Measurements from ENCODE around the gene IMMP2L. TPM values are rescaled to one million over a fixed set of nuclear protein-coding genes. Genes with fewer than 3 reads are reported as not detected.

The IMMP2L gene
- total RNA-seq, 4 donors from 2014 or later = 2.6 to 69.1 (median 34.7) TPM

DNA sequence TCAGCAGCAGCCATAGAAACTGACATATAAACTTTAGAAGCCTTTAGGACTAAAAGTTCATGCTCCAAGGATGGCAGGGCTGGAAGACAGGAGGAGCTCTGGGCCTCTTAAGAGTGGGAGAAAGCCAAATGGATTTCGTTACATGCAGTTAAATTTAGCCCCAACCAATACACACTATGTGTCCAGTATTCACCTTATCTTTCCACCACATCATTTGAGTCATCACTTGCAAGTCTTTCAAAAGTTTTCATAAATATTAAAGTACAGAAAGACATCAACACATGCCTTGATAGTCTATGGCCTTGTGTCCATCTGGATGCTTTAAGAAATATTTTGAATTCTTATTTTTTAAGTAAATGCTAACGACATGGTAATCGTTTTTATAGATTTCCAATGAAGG, 863.7 kb downstream of the IMMP2L start:
- H3K27me3 ChIP-seq = no peaks in the 10 kb centered on the region
- no peak for DNase-seq
- H3K27ac ChIP-seq = no peak overlapping the region
- no peak for TF ChIP-seq POLR2A (IDR thresholded peaks at IDR 0.05)
- TF ChIP-seq, protein P1, sequence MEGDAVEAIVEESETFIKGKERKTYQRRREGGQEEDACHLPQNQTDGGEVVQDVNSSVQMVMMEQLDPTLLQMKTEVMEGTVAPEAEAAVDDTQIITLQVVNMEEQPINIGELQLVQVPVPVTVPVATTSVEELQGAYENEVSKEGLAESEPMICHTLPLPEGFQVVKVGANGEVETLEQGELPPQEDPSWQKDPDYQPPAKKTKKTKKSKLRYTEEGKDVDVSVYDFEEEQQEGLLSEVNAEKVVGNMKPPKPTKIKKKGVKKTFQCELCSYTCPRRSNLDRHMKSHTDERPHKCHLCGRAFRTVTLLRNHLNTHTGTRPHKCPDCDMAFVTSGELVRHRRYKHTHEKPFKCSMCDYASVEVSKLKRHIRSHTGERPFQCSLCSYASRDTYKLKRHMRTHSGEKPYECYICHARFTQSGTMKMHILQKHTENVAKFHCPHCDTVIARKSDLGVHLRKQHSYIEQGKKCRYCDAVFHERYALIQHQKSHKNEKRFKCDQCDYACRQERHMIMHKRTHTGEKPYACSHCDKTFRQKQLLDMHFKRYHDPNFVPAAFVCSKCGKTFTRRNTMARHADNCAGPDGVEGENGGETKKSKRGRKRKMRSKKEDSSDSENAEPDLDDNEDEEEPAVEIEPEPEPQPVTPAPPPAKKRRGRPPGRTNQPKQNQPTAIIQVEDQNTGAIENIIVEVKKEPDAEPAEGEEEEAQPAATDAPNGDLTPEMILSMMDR (IDR thresholded peaks at IDR 0.05) = no peak
- H3K4me1 ChIP-seq = no peaks in the 10 kb centered on the region
- no peaks in the 10 kb centered on the region for H3K36me3 ChIP-seq
- H3K9me3 ChIP-seq = no peaks in the 10 kb centered on the region
- no peak overlapping the region for H3K4me3 ChIP-seq
- intact Hi-C loops (cut with DNase I; ENCODE audit: low total_unique reads) = no loop called here

DNA sequence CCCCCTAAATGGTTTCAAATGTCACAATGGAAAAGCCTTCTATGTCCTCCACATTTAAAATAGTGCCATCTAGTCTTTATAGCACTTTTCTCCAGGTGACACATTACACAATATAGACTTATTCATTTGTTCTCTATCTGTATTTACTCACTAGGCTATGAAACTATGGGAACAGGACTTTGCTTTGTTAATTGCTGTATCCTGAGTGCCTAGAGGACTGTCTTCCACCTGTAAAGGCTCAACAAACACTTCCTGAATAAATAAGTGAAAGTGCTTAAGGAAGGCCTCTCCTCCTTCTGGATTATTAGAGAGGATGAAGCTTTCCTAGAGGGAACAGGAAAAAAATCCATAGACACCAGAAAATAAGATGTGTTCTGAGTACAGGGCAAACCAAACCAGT, 868.9 kb downstream of the IMMP2L start:
- Histone ChIP-seq H3K27me3 (no peaks in the 10 kb centered on the region), H3K36me3 (no peaks in the 10 kb centered on the region), H3K9me3 (no peaks in the 10 kb centered on the region), H3K4me3 (no peak overlapping the region), H3K27ac (no peak overlapping the region), H3K4me1 (no peaks in the 10 kb centered on the region)
- intact Hi-C loops (cut with DNase I; ENCODE audit: low total_unique reads) = no loop called here
- no peak for TF ChIP-seq POLR2A (IDR thresholded peaks at IDR 0.05)
- DNase-seq = no peak

DNA sequence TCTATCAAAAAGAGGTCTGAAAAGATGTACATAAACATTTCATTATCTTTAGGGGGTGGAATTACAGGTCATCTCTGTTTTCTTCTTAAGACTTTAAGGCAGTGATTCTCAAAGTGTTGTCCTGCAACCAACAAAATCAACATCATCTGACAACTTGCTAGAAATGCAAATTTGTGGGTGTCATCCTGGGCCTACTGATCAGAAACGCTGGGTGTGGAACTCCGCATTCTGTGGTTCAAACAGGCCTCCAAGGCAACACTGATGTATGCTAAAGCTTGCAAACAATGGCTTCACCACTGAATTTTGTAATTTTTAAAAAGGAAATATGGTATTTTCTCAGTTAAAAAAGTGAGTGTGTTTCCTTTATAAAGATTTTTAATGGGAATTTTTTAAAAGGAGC, 873.4 kb downstream of the IMMP2L start:
- no peak for DNase-seq
- Histone ChIP-seq H3K9me3 (no peaks in the 10 kb centered on the region), H3K4me3 (no peak overlapping the region), H3K27me3 (no peaks in the 10 kb centered on the region), H3K27ac (no peak overlapping the region), H3K36me3 (no peaks in the 10 kb centered on the region), H3K4me1 (no peaks in the 10 kb centered on the region)
- intact Hi-C loops (cut with DNase I; ENCODE audit: low total_unique reads) = no loop called here
- TF ChIP-seq, protein P1 (IDR thresholded peaks at IDR 0.05) = no peak
- no peak for TF ChIP-seq POLR2A (IDR thresholded peaks at IDR 0.05)

DNA sequence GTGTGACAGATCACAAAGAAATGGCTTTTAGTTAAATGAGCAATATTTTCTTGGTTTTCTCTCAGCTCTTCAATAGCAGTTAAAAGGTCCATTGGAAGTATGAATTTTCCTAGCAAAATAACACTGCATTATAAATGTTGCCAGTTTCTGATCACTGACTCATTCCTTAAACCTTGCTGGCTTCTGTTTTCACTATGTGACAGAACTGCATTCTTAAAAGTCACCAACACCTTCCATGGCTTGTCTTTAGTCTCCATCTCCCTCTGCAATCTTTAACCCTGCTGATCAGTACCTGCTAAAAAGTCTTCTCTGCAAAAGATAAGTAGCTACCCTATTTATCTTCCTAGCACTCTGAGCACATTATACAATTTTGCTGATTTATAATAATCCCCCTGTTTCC, 876.4 kb downstream of the IMMP2L start:
- Histone ChIP-seq H3K4me1 (no peaks in the 10 kb centered on the region), H3K4me3 (no peak overlapping the region), H3K36me3 (no peaks in the 10 kb centered on the region), H3K27ac (no peak overlapping the region), H3K9me3 (no peaks in the 10 kb centered on the region), H3K27me3 (no peaks in the 10 kb centered on the region)
- no peak for TF ChIP-seq POLR2A (IDR thresholded peaks at IDR 0.05)
- DNase-seq = no peak
- intact Hi-C loops (cut with DNase I; ENCODE audit: low total_unique reads) = no loop called here

DNA sequence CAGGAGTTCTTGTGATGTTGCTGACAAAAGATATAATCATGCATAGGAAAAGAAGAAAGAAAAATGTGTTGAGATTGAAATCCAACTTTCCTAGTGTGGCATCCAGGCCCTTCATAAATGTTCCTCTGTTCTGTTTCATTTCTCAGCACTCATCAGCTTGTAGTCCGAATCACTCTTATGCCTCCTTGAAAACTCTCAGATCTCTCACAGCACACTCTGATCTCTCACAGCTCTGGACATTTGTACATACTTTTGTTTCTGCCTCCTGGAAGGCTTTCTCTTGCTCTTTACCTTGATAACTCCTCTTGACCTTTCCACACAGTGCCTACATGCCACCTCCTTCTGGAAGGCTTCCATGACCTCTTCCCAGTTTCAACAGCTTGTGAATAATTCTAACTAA, 880.4 kb downstream of the IMMP2L start:
- no peak for DNase-seq
- Histone ChIP-seq H3K36me3 (no peaks in the 10 kb centered on the region), H3K9me3 (no peaks in the 10 kb centered on the region), H3K4me3 (no peak overlapping the region), H3K27ac (no peak overlapping the region), H3K4me1 (no peaks in the 10 kb centered on the region), H3K27me3 (no peaks in the 10 kb centered on the region)
- no peak for TF ChIP-seq POLR2A (IDR thresholded peaks at IDR 0.05)
- TF ChIP-seq, protein P1 (IDR thresholded peaks at IDR 0.05) = no peak
- intact Hi-C loops (cut with DNase I; ENCODE audit: low total_unique reads) = no loop called here

DNA sequence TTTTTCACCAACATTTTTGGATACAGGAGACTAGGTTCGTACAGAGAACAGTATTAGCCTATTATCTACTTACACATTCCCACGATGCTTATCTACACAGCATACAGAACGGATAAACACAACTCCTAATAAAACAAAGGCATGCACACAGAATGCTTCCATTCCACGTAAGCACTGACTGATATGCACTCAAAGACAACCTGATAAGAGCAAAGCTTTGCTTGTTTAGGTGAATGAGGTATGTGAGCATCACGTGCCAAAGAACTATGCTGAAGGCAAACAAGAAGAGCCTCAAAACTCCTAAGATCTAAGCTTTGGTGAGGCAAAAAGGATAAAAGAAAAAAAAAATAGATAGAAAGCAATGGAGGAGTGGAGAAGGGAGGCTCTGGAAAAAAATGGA, 884.9 kb downstream of the IMMP2L start:
- H3K27me3 ChIP-seq = no peaks in the 10 kb centered on the region
- no peak overlapping the region for H3K27ac ChIP-seq
- no peaks in the 10 kb centered on the region for H3K9me3 ChIP-seq
- no peak overlapping the region for H3K4me3 ChIP-seq
- intact Hi-C loops (cut with DNase I; ENCODE audit: low total_unique reads) = no loop called here
- no peak for TF ChIP-seq POLR2A (IDR thresholded peaks at IDR 0.05)
- TF ChIP-seq, protein P1 (IDR thresholded peaks at IDR 0.05) = no peak
- no peaks in the 10 kb centered on the region for H3K36me3 ChIP-seq
- H3K4me1 ChIP-seq = no peaks in the 10 kb centered on the region
- DNase-seq = no peak

Measured in uterus (tissue), 4 donors.